ENCODE data around the gene DCAF7.

DCAF7 gene, protein sequence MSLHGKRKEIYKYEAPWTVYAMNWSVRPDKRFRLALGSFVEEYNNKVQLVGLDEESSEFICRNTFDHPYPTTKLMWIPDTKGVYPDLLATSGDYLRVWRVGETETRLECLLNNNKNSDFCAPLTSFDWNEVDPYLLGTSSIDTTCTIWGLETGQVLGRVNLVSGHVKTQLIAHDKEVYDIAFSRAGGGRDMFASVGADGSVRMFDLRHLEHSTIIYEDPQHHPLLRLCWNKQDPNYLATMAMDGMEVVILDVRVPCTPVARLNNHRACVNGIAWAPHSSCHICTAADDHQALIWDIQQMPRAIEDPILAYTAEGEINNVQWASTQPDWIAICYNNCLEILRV

DNA sequence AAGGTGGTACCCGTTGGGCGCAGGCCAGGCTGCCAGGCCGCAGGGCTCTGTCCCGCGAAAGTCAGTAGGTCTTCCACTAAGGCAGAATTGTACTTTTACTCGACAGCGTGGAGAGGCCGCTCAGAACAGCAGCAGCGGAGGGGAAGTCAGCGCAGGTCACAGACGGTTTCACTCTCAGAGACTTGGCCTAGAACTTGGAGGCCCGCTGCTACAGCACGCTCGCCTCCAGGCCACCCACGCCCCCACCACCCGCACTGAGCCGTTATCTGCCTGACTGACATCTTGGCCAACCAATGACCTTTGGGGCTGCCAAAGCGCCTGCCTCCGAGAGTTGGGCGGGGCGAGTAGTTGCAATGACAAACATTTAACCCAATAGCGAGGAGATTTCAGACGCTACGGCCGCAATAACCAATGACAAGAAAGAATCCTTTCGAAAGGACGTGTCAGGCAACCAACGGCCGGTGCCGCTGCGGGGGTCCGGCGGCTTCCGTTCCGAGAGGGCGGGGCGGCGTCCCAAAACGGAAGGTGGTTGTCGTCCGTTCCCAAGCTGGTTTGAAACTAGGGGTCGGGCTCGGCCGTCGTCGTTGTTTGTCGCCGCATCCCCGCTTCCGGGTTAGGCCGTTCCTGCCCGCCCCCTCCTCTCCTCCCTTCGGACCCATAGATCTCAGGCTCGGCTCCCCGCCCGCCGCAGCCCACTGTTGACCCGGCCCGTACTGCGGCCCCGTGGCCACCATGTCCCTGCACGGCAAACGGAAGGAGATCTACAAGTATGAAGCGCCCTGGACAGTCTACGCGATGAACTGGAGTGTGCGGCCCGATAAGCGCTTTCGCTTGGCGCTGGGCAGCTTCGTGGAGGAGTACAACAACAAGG, at the start of gene DCAF7:
Gene DCAF7, plus strand, starts transcription at position 532 of the 871 bp plus-strand sequence. Its CDS starts 201 bp downstream, at position 733.
- DNase-seq (ENCODE audit: low read depth in 2 of 2) = peak; percentile 99

DNA sequence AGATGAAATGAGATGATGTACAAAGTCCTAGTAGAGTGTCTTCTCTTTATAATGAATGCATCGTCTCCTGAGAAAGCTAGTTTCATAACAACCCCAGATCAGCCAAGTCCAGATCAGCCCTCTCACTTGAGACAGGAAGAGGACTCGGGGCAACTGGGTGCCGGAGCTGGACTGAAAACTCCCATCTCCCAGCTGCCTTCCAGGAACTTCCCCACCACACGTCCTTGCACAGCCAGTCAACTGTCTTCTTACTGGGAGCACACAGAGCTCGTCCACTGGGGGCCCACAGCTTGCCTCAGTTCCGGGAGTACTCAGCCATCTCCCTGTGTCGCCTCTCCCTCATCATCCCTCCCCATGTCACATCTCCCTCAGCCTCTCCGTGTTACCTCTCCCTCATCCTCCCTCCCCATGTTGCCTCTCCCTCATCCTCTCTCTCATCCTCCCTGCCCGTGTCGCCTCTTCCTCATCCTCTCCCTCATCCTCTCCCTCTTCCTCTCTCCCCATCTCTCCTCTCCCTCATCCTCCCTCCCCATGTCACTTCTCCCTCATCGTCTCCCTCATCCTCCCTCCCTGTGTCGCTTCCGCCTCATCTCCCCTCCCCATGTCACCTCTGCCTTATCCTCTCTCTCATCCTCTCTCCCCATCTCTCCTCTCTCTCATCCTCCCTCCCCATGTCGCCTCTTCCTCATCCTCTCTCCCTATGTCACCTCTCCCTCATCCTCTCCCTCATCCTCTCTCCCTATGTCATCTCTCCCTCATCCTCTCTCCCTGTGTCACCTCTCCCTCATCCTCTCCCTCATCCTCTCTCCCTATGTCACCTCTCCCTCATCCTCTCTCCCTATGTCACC, 49.5 kb upstream of the DCAF7 start:
- DNase-seq (ENCODE audit: low read depth in 2 of 2) = no peak

DNA sequence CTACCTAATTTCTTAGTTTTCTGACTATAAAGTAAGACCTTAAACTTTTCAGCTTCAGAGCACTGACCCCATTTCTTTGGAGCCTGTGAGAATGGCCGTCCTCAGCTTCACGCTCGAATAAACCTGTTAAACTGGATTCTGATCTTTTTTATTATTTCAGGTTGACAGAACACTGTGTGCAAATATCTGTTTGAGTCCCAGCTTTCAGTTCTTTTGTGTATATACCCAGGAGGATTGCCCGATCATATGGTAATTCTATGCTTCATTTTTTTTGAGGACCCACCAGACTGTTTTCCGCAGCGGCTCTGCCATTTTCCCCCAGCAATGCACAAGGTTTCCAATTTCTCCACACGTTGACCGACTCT, 47.0 kb upstream of the DCAF7 start:
- no peak for DNase-seq (ENCODE audit: low read depth in 2 of 2)

DNA sequence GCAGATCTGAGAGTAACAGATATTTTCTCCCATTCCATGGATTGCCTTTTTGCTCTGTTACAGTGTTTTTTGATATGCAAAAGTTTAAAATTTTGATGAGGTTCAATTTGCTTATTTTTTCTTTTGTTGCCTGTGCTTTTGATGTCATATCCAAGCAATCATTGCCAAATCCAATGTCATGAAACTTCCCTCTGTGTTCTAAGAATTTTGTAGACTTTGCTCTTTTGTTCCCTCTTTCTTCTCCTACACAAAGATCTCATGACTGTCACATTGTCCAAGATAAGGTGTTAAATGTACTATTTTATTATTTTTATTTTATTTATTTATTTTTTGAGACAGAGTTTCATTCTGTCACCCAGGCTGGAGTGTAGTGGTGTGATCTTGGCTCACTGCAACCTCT, 46.0 kb upstream of the DCAF7 start:
- DNase-seq (ENCODE audit: low read depth in 2 of 2) = no peak

DNA sequence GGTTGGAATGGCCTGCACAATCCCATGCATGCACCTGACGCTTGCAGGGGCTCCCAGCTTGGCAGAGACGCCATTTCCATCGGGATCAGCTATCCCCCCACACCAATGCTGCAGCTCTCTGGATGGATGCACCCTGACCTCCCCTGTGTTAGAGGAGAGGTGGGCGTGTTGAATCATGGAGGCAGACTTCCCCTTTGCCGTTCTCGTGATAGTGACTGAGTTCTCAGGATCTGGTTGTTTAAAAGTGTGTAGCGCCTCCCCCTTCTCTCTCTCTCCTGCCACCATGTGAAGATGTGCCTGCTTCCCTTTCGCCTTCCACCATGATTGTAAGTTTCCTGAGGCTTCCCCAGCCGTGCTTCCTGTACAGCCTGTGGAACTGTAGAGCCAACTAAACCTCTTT, 44.9 kb upstream of the DCAF7 start:
- DNase-seq (ENCODE audit: low read depth in 2 of 2) = no peak

DNA sequence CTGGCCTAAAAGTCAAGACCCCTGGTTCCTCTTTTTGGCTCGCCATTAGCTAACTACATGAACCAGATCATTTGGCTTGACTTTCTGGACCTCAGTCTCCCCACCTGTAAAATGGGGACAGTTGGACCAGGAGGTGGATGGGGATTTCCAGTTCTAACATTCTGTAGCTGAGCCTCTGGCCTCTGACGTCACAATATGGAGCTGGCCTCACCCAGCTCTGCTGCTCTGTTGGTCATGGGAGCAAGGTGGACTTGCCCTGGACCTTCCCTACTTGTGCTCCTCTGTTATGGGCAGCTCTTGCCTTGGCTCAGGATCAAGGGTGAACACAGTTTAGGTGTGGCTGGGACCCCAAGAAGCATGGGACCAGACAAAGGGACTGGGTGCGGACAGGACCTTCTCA, 43.6 kb upstream of the DCAF7 start:
- no peak for DNase-seq (ENCODE audit: low read depth in 2 of 2)

DNA sequence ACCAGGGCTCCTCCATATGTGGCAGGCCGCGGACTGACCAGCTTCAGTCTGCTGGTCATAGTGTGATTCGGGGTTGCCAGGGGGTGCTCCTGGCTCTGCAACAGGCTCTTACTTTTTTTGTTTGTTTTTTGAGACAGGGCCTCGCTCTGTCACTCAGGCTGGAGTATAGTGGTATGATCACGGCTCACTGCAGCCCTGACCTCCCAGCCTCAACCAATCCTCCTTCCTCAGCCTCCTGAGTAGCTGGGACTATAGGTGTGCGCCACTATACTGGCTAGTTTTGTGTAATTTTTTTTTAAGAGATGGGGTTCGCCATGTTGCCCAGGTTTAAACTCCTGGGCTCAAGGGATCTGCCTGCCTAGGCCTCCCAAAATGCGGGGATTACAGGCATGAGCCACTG, 38.9 kb upstream of the DCAF7 start:
- DNase-seq (ENCODE audit: low read depth in 2 of 2) = no peak

DNA sequence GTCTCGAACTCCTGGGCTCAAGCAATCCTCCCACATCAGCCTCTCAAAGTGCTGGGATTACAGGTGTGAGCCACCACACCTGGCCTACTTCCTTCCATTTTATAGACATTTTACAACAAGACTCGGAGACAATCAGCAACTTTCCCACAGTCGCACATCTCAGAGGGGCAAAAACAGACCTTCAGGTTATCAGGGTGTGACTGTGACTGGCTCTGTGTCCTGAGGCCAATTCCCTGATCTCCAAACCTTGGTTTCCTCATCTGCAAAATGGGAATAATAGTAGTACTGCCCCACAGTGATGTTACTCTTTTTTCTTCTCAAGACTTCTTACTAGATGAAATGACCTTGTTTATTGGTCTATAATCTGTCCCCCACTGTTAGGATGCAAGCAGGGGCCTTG, 37.9 kb upstream of the DCAF7 start:
- DNase-seq (ENCODE audit: low read depth in 2 of 2) = no peak

DNA sequence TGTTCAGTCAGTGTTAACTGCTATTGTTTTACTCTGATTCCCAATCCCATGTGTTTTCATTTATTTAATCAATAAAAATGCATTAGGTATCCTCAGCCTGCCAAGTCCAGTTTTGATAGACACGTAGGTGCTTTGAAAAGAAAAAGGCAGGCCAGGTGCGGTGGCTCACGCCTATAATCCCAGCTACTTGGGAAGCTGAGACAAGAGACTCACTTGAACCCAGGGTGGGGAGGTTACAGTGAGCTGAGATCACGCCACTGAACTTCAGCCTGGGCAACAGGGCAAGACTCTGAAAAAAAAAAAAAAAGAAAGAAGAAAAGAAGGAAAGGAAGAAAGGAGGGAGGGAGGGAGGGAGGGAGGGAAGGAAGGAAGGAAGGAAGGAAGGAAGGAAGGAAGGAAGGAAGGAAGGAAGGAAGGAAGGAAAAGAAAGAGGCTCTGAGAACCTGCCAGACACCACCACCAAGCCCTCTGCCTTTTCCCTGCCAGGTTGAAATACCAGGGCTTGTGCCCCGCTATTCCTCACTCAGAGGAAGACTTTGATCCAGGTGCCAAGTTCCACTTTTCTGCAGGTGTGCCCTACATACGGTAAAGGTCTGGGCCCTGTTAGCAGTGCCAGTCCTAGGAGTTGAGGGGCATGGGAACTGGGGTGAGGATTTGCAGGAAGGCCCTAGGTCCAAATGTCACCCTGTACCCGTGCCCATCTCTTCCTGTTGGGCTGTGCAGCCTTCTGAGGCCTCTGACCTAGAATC, 37.2 kb upstream of the DCAF7 start:
- DNase-seq (ENCODE audit: low read depth in 2 of 2) = no peak

DNA sequence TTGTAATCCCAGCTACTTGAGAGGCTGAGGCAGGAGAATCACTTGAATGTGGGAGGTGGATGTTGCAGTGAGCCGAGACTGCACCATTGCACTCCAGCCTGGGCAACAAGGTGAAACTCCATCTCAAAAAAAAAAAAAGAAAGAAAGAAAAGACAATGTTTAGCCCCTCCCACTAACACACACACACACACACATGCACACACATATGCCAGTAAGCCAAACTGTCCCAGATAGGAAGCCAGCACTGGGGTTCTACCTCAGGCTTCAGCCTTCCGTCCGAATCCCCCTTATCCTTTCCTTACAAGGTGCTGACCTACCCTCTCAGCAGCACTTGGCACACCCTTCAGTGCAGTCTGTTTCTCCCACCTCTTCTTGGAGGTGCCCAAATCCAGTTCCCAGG, 35.8 kb upstream of the DCAF7 start:
- no peak for DNase-seq (ENCODE audit: low read depth in 2 of 2)

DNA sequence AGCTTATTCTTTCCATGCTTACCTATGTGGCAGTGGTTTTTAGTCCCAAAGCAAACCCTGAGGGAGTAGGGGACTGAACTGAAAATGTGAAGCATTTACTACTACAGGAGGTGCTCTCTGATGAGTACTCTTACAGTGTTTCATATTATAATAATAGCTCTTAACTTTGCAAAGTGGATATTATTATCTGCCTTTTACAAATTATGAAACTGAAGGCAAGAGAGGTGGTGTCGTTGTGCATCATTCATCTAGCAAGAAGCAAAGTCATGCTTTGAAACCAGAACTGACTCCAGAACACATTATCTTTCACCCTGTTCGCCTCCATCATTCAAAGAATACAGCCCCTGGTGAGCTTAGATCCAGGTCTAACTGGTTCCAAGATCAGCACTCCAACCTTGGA, 35.3 kb upstream of the DCAF7 start:
- DNase-seq (ENCODE audit: low read depth in 2 of 2) = no peak

DNA sequence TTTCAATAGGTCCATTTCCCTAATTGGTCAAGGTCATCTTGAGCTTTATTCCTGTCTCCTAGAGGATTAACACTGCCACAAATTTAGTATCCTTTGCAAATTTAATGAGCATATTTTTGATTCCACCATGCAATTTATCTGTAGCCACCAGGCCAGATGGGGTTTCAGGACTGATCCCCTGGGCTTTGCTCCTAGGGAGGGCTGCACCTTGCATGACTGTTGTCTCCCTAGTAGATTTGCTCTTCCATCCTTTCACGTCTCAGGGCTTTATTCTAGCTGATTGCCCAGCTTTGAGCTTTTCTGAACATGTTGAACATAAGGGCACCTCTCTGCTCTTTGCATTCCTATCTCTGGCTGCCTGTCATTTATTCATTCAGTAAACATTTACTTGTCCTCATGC, 34.9 kb upstream of the DCAF7 start:
- DNase-seq (ENCODE audit: low read depth in 2 of 2) = no peak

DNA sequence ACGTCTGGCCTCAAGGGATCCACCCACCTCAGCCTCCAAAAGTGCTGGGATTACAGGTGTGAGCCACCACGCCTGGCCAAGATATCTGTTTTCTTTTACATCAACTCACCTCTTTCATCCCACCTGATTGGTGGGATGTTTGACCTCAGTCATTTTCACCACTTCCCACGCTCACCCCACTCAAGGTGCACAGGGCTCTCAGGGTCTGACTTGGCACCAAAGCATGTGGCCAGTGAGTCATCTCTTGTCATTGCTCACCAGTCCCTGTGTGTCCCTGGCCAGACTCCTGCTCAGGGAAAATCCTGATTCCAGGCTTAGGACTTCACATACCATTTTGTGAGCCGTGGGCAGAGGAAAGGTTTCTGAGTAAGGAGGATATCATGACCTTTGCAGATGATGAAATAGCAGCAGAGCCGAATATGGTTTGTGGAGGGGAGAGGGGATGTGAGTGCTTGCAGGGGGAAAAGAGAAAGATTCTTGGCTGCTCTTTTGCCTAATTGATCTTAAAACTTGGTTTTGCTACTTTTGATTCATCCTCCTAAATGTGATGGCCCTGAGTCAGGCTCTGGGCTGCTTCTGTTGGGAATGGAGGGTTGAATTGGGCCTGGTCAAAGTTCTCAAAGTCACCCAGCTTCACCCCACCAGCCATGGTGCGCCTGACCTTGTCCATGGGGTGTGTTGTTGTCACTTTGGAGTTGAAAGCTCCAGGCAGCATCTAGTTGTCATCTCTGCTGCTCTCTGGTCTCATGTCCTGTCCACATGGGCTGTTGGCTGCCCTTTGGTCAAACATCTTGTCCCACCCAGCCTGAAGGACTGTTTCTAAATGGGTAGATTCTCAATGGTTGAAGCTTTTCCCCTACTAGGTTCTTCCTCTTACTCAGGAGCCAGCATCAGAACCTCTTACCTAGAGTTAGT, 33.1 kb upstream of the DCAF7 start:
- no peak for DNase-seq (ENCODE audit: low read depth in 2 of 2)

DNA sequence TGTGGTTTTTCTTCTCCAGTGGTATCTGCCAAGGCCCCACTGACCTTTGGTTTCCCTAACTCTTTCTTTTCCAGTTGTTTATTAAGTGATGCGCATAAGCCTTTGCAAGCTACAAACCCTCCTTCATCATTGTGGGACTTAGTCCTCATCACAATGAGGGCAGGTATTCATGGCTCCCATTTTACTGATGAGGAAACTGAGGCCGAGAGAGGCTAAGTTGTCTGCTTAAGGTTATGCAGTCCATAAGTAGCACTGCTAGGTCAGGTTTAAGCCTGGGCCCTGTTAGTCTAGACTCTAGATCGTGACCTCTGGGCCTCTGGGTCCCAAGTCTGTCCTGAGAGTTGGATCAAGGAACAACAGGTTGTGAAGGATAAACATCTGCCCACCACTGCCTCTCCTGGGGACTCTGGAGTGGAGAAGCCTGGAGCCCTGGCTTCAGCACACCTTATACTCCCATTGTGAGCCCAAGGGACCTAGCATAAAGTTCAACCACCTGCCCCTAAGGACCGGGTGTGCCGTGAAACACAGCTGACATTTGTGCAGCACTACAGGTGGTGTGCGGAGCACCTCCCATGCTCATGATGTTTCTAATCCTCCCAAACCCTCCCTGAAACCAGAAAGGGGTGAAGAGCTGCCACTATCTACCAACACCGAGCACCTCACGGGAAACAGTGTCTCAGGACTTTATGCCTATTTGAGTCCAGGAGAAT, 32.3 kb upstream of the DCAF7 start:
- DNase-seq (ENCODE audit: low read depth in 2 of 2) = no peak

DNA sequence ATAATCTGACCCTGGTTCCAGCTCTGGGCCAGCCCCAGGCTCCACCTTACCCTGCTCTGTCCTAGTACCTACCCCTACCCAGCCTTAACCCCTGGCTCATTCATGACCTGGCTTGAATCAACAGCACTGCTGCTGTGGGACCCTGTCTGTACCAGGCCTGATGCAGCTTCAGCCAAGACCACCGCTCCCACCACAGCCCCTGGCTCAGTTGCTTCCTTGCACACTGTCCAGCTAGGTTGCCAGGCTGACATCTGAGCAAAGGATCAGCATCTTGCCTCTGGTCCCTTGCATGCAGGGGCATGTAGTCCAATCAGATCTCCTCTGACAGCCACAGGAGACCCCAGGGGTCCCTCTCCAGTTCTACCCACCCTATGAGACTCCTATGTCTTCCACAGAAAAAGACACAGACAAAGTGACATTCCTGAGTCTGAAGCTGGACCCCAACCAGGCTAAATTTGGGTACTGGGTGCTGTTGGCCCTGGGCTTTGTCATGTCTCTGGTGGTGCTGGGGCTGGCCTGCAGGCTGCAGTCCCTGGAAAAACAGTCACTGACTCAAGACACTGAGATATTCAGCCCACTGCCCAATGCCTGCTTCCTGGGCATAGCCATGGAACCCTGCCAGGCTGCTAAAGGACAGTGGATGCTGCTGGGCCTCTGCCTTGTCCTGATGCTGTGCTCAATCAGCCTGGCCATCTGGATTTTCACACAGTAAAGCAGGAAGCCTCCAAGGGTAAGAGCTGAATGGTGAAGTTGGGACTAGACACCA, 31.0 kb upstream of the DCAF7 start:
- no peak for DNase-seq (ENCODE audit: low read depth in 2 of 2)

DNA sequence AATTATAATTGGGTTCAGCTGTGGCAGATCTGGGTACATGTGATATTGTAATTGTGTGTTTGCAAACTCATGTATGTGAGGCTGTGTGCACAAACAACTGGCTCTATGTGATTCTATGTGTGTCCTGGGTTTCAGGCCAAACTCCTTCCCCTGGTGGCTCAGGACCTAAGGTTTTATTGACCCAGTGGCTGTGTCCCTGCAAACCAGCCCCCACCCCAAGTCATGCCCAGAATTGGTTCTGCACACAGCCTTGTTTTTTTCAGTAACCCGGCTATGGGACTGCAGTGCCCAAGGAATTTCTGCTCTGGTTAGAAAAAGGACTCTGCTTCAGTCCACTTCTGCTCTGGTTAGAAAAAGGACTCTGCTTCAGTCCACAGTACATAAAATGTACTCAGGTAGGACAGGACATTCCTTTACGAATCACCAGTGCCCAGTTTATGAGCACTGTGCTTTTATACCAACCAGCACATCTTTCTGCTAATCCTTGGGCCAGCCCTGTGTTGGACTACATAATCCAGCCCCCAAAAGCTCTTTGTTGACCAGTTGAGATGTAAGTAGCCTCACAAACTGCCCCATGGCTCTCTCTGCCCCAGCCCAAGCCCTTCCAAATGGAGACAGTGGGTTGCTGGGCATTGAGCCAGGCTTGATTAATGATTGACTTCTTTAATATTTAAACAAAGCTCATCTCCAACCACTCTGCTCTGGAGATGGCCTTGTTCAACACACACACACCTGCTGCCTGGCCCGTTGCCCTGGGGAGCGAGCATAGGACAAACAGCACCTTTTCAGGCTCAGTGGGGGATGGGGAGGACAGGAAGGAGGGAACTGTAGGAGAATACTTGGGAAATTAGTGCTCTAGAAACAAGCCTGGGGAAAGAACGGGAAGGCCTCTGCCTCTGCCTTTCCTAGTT, 30.1 kb upstream of the DCAF7 start:
- DNase-seq (ENCODE audit: low read depth in 2 of 2) = no peak

DNA sequence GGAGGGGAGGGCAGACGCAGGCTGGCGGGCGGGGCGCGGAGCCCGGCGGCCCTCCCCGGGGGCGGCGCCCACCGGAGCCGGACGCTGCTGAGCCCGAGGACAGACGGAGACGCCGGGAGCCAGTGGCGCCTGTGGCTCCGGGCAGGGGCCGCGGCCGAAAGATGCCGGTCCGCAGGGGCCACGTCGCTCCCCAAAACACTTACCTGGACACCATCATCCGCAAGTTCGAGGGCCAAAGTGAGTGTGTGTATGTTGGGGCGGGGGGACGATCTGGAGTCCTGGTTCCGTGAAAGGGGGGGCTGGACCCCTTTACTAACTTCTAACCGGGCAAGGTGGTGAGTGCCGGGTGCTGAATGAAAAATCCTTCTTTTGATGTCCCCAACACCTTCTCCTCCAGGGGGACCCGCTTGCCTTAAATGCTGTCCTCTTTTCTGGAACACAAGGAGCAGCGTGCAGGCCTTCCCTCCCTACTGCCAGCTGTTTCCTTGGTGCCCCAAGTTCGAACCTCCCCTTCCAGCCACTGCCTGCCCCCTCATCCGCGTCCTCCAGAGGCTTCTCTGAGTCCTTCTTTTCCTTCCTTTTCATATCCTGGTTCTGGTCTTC, 26.9 kb upstream of the DCAF7 start, which contains the start of gene KCNH6:
Gene KCNH6, plus strand, starts transcription at position 106 of the 603 bp plus-strand sequence. Its CDS starts 56 bp downstream, at position 162.
- DNase-seq (ENCODE audit: low read depth in 2 of 2) = no peak

Data from stimulated activated CD8-positive, alpha-beta memory T cell treated with anti-CD3 and anti-CD28 coated beads, Interleukin-7, amount 100 ng/mL, for 4 hours (primary cell).